Epidermal melanocyte (primary cell): ENCODE data around the gene ELF1.

Experiments
- DNase-seq: peaks from one replicate; pipeline ENCODE4 v3.0.0; 2011; ENCODE audit warnings: low spot score; ENCODE audit not compliant: insufficient read length

ELF1 gene

DNA sequence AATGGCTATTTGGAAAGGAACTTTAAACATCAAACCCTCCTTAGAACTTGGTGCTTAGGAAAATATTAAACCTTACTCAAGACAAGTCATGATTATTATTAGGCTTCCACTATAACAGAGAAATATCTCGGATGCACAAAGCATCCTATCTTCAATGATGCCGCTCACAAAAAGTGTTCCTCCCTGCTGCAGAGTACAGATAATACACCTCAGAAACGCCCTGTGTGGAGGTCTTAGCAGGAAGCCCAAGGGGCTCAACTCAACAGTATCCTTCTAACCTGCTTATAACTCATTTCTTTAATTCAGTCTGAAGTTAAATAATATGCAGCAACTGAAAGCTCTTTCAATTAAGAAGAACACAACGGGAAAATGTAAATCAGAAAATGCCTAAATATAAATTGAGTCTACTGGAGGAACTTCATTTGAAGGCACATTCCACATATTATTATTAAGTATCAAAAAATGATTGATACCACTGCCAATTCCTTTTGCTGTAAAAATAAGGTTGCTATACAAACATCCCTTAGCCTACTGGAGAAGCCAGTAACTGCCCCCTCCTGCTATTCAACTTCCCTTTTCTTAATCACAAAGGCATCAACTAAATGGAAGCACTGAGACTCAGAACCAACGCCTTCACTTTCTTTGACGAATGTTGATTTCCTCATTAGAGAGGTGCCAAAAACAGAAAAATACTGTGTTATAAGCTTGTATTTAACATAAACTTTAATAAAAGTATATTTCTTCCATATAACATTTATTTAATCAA lies 12.0 kb downstream of the ELF1 start:
- DNase-seq, result no peak

DNA sequence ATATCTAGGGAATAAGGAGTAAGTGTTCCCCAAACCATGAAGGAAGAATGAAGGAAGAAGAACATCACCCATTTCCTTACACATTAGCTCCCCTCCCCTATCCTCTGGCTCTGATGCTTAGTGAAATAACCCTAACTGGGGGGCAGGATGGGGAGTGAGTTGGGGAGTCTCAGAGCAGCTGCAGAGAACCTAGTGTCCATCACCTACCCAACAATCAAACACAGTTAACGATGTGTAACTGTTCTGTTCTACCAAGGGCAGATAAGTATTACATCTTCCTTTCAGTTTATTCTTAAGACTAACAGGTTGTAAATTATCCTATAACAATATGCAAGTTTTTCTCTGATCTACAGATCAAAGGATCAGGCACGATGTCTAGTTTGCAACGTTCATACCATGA lies 12.8 kb downstream of the ELF1 start:
- DNase-seq, result no peak

DNA sequence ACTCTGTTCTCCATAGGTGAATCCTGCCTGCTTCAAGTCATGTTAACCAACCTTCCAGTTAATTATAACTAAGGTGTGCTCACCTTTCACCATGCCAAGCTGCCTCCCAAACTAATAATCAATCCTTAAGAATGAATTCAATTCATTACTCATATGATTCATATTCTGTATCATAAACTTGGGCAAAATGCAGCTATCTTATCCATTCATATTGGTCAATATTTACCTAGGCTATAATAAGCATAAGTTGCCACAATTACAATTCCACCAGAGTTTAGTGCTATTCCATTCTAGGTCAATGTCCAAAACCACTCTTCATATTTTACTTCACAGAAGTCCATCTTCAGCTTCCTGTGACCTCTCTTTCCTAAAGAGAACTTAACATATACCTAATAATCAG lies 13.4 kb downstream of the ELF1 start:
- no peak for DNase-seq

DNA sequence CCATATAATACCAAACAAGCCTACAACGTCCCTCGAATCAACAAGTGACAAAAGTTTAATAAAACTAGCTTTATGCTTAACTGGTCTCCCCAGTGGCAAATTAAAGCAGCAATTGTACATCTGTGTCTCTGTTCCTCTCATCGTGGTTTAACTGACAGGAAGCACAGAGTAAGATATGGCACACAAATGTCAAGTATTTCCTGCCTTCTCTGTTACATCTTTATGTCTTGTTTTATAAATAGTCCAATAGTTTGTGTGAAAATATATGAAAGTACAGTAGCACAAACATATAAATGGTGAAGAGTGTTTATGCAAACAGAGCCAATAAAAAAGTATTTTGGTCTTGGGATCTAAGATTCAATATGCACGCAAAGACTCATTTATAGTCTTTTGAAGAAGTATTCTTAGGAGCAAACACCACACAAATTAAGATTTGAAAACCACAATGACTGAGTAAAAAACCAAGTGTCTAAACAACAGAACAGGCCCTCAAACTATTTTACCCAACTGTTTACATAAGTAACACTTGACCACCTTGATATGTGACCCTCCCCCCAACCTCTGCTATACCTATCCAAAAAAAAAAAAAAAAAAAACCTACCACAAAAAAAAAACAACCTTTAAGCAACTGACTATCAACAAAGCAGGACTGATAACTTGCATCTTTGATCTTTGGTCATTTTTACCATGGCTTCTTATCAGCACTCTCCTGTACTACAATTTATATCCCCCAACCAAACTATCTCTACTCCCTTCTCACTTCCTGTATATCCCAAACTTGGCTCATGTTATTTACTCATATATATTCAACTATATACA lies 14.0 kb downstream of the ELF1 start:
- no peak for DNase-seq

DNA sequence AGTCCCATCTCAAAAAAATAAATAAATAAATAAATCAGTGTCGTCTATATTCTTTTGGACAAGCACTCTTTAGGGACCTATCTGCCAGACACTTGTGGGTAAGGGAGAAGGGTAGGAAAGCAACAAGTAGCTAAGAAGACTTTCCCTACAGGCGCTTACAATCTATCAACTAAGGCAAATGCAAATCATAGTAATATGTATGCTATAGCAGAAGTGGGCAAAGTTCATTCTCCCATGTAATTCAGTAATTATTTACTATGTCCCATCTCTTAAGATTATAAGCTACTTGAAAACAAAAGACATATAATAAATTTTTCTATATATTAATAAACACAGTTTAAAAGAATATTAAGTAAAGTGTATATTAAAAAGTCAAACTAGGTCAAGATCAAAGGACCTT lies 16.5 kb downstream of the ELF1 start:
- no peak for DNase-seq

DNA sequence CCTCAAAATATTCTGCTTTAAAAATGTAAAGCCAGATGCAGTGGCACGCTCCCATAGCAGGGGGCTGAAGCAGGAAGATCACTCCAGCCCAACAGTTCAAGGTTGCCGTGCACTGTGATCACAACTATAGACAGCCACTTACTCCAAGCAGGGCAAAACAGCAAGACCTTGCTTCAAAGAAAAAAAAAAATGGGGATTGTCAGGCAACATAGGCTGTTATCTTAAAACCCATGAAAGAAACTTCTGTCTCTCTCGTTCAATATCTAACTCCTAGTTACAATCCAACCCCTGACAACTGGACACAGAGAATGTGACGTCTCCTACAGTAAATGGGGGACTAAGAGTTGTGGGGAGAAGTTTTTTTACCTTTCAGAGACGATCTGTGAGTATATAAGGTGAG lies 17.4 kb downstream of the ELF1 start:
- DNase-seq, result no peak

DNA sequence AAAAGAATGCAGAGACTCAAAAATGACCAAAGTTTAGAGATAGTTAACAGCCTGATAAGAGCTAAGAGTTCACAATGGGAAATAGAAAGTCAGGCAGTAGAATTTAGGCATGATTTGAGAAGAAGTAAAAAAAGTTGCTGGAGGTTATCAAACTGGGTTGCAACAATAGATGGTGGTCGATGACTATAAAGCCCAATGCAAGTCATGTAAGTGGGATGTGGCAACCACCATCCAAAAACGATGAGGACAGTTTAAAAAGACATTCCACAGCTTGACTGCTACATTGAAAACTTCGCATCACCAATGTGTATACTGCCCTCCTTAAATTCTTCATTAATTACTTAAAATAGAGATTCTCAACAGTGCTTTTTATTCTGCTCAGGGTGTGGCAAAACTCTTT lies 19.7 kb downstream of the ELF1 start:
- DNase-seq, result no peak

DNA sequence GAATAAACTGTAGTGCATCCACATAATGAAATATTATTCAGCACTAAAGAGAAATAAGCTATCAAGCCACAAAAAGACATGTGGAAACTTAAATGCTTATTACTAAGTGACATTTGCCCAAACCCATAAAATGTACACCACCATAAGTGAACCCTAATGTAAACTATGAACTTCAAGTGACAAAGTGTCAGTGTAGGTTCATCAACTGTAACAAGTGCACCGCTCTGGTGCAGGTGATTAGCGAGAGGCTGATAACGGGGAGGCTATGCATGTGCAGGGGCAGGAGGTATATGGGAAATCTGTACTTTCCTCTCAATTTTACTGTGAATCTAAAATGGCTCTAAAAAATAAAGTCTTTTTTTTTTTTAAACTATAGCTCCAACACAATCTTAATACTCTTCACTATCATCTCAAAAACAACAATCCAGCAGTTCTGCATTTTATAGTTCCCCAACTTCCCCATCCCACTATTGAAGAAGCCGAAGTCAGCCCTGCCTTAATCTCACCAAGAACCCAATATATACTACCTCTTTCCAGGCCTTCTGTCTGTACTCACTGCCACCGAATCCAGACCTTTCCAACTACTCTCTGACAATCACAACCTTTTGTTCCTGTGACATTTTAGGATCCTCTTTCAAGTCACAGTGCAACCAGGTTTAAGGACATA lies 22.6 kb downstream of the ELF1 start:
- no peak for DNase-seq

DNA sequence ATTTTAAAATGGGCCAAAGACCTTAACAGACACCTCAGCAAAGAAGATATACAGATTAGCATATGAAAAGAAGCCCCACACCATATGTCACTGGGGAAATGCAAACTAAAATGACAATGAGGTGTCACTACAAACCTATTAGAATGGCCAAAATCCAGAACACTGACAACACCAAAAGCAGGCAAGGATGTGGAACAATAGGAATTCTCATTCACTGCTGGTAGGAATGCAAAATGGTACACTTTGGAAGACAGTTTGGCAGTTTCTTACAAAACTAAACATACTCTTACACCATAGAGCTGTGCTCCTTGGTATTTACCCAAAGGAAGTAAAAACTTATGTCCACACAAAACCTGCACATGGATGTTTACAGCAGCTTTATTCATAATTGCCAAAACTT lies 23.1 kb downstream of the ELF1 start:
- no peak for DNase-seq

DNA sequence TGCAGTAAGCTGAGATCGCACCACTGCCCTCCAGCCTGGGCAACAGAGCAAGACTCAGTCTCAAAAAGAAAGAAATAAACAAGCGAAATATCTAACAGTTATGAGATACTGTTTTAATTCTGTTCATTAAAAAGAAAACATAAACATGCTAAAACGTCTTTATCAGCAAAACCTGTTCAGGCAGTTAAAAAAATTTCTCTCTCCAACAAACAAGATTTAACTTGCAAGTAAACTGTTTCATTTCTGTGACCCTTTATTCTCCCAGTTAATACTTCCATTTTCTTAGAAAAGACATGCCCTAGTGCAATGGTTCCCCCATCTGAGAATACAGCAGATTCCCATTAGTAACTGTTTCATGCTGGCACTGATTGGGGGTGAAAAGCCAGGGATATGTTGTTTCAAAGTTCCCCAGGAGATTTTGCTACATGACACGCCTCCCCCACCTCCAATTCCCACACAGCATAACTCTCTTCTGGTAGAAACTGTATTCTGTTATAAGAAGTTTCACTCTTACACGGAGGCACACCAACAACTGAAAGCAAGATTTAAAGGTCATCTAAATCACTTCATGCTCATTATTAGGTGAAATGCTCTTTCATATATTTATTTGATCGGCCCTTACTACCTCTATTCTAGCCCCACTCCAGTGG lies 24.4 kb downstream of the ELF1 start:
- no peak for DNase-seq

DNA sequence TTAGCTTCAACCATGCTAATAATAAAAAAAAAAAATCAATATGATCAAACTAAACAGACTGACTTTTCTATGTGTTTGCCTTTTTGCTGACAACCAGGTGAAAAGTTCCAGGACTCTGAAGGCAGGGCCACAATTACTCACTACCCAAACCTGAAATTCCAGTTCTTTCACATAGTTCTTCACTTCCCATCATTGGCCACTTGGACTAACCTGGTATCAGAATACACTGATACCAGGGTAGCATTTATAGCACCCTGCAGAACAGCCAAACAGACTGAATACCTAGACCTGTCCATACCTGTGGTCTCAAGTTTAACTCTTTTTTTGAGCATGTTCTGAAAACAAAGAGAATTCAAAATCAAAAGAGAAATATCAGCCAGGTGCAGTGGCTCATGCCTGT lies 25.1 kb downstream of the ELF1 start:
- DNase-seq, result no peak

DNA sequence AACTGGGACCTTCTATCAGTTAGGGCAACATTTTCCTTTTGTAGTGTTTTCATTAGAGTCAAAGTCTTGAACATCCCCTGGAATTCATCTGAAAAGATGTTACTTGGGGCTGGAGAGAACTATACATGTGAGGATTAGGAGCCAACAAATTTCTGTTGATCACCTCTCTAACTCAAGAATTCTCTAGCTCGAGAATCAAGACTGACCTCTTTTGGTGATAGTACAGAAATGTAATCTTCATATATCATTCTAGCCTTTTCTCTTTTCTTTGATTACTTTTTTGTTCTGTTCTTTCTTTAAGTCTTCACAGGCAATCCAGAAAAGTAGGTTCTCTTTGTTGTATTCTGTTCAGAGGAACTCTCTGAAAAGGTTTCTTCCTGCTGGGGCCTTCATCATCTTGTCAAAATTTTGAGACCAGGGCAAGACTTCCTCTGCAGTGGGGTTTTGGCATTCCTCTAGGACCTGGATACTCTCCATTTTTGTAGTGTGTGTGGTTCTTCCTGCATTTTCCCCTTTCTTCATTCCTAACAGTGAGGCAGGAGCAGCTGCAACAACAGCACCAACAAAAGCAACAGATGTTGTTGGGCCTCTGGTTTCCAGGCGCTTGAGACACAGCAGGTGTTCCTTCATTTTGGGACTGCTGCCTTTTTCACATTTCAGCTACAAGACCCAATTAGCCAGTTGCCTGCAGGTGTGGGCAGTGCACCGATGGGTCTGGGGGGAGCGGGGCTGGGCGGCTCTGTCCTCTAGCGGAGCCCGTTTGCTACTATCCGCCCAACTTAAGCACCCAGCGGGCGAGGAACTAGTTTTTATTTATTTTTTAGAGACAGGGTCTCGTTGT lies 26.2 kb downstream of the ELF1 start:
- DNase-seq, result no peak

DNA sequence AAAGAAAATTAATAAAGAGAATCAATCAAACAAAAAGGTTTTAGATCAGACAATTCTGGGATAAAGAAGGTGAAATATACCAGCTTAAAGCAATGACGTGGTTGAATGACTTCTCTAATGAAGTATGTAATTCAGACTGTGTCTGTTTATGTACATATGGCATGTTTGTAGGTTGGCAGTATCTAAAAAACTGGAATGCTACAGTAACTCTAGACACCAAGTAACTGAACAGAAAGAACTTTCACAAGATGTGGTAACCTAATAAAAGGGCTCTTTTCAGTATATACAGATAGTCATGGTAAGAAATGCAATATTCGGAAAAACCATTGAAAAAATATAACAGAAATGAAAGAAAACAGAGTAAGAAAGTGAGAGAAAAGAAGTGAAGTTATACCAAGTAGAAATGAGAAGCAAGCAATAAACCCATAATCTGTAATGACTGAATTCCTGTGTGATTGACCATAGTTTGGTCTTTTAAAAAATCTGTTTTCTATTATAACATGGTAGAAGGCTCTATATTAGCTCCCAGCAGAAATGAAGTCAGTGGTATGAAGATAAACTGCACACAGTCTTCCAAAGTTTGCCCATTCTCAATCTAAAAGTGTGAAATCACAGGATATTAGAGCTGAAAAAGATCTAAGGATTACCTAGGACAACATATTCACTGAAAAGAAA lies 31.4 kb downstream of the ELF1 start:
- DNase-seq, result no peak

DNA sequence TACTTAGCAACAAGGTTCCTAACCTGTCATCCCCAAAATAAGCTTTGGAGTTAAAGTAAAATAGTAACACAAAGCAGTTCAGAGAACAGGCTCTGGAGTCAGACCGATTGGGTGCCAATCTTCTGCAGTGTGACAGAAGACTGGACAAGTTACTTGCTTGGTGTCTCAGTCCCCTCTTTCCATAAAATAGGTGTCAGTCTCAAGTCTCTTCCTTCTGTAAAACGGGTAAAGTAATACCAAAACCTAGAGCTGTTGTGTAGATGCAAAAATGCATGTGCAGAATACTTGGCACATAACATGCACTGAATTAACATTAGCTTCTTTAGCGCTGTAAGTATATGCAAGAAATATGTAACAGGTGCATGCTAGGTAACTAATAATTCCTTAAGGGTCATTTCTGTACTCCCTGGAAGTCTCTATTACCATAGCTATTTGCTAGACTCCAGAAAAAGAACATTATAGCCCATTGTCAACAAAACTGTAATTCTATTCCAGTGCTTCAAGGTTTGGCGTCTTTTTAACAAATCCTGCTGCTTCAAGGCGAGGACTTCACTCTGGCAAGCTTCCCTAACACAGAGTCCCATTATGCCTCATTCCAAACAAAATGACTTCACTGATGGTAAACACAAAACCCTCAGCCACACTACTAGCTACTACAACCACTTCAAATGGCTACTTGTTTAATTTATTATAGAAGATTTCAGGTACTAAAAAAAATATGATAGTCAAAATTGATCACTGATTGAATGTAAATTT lies 32.8 kb downstream of the ELF1 start:
- no peak for DNase-seq

DNA sequence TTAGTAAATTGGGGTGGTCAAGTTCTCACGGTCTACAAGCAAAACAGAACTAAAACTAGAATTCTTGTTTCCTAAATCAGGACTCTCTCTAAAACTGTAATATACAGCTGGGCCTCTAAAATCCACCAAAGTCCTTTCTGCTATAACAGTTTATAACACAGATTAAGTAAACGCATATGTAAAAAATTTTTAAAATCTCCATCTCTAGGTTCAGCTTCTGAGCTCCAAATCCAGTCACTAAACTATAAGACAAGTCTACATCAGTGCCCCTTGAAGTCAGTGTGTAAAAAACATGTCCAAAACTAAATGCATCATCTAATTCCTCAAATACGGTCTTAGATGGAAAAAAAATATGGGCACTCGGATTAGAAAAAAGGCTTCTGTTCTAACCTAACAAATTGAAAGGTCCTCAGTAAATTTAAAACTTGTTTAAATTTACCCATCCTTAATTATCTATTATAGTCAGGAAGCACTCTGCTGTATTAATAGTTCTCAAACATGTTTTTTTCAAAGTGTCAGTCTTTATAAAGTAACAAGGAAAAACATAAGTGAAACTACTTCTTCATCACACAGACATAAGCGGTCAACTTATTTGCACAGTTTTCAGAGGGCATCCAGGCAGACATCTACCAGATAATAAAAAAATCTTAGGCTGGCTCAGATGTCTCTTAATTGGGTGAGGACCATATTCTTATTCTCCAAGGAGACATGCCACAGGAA lies 33.6 kb downstream of the ELF1 start:
- no peak for DNase-seq

DNA sequence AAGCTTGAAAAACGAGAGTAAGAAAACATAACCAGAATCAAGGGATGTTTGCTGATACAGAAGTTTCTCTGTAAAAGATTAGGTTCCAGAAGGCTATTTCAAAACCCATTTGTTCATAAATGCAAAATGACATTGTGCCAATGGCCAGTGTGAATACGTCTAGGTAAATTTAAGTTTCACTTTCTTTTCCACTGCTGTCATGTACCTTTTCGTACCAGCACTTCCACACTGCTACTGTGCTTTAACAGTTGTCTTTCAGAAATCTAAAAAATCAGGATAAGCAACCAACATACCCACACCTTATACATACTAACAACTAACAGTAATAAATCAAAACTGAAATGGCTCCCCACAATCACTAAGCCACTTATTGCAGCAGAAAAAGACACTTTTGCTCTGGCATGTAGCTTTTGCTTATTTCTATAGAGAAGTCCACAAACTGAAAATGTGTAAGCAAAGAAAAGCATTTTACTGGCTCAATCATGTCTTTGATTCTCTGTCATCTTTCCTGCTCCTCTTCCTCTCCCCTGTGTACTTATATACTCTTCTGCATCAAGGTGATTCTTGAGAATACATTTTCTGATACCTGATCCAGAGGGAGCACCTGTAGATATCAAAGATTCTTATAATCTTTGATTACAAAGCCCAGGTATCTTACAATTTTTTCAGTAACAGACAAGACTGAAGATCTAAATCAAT lies 34.3 kb downstream of the ELF1 start:
- DNase-seq, result no peak

DNA sequence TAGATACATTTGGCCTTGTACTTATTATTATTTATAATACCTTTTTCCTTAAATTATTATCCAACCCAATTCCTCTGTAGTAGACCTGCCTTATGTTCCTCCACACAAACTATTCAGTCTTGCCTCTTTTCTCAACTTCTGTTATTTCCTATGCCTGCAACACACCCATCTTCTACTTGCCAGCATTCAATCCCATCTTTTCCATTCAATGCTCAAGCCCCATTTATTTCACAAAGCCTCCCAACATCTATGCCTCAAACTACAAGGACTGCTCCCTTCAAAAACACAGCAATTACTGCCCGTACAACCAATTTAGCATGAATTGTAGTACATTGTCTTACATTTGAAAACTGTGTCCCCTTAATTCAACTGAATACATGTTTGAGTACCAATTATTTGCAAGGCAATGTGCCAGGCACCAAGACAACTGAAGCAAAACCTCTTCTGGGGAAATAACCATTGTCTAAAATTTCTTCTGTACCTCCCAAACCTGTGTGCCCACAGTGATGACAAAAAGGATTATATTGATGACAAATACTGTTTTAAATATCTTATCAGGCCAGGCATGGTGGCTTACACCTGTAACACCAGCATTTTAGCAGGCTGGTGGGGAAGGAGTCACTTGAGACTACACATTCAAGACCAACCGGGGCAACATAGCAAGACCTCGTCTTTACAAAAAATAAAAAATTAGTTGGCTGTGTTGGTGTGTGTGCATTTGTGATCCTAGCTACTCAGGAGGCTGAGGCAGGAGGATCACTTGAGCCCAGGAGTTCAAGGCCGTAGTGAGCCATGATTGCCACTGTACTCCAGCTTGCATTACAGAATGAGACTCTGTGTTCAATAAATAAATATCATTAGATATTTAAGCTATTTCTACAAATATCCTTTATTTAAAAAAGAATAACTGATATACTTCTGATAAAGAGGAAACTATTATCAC lies 35.1 kb downstream of the ELF1 start:
- no peak for DNase-seq
